LNCaP clone FGC (cell line): Measurements from ENCODE around the gene NRXN3.

Source experiments
- DNase-seq: peaks from one replicate; pipeline ENCODE4 v3.0.0-alpha.2; 2011; ENCODE audit warnings: low read depth
- H3K4me3 ChIP-seq: 2 replicates; pipeline ENCODE4 v1.5.1; 2011; ENCODE audit warnings: mild to moderate bottlenecking, low read depth, low read length, control low read depth
- TF ChIP-seq, protein P1 (sequence below): IDR thresholded peaks from 2 replicates; pipeline ENCODE4 v1.5.1; 2012; ENCODE audit warnings: mild to moderate bottlenecking; ENCODE audit not compliant: control insufficient read depth, insufficient read depth; ENCODE audit errors: extremely low read depth

Gene NRXN3

DNA sequence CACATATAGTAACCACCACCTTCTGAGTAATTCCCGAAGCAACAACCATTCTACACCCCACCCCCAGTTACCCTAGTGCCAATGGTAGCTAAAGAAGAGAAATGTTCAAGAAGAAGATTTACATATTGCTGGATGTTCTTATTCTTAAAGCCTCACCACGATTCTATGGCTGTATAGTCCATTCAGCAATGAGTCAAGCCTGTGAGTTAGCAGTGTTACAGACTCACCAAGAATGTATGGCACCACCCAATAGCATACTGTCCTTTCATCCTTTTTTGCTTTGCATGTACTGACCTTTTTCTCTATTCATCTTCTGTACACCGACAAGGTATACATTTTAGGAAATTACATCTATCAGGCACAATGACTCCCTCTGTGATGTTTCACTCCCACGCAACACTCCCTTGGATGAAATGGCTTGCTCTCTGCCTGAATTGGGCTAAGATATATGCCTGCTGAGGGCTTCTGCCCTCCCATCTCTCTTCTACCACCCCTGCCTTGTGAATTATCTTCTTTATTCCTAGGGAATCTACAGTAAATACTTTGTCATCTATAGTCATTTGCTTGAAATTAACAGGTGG, 1095.3 kb downstream of the NRXN3 start:
- DNase-seq, result no peak
- H3K4me3 ChIP-seq, result no peak overlapping the region
- TF ChIP-seq, protein P1, sequence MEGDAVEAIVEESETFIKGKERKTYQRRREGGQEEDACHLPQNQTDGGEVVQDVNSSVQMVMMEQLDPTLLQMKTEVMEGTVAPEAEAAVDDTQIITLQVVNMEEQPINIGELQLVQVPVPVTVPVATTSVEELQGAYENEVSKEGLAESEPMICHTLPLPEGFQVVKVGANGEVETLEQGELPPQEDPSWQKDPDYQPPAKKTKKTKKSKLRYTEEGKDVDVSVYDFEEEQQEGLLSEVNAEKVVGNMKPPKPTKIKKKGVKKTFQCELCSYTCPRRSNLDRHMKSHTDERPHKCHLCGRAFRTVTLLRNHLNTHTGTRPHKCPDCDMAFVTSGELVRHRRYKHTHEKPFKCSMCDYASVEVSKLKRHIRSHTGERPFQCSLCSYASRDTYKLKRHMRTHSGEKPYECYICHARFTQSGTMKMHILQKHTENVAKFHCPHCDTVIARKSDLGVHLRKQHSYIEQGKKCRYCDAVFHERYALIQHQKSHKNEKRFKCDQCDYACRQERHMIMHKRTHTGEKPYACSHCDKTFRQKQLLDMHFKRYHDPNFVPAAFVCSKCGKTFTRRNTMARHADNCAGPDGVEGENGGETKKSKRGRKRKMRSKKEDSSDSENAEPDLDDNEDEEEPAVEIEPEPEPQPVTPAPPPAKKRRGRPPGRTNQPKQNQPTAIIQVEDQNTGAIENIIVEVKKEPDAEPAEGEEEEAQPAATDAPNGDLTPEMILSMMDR, result no peak

DNA sequence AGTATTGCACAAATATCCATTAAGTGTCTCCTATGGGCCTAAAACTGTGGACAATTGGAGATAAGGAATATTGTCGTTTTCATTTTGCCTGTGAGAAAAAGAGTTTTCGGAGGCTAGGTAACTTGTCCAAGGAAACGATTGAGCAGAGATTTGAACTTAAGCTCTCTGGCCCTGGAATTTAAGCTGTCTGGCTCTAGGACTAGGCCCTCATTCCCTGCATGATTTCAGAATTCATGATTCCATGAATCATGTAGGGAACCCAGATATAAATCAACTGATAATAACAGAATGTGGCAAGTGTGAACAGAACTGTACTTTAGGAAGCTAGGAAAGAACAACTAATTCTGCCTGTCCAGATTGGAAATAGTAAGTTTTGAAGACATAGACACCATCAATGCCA, 1100.2 kb downstream of the NRXN3 start:
- no peak overlapping the region for H3K4me3 ChIP-seq
- no peak for DNase-seq
- TF ChIP-seq, protein P1, result no peak

DNA sequence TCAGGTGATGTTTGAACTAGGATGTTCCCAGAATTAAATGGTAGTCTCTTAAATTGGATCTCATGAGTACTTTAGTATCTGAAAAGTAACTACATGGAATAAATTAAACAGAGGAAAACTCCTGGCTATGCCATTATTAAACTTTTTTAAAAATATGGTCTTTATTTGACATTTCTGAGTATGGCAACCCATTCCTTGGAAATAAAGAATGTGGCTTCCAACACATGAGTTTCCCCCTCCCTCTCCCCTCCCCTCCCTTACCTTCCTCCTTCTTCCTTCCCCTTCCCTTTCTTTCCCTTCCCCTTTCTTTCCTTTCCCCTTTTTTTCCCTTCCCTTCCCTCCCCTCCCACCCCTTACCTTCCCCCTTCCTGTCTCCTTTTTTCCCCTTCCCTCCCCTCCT, 1100.9 kb downstream of the NRXN3 start:
- TF ChIP-seq, protein P1, result no peak
- no peak for DNase-seq
- no peak overlapping the region for H3K4me3 ChIP-seq

DNA sequence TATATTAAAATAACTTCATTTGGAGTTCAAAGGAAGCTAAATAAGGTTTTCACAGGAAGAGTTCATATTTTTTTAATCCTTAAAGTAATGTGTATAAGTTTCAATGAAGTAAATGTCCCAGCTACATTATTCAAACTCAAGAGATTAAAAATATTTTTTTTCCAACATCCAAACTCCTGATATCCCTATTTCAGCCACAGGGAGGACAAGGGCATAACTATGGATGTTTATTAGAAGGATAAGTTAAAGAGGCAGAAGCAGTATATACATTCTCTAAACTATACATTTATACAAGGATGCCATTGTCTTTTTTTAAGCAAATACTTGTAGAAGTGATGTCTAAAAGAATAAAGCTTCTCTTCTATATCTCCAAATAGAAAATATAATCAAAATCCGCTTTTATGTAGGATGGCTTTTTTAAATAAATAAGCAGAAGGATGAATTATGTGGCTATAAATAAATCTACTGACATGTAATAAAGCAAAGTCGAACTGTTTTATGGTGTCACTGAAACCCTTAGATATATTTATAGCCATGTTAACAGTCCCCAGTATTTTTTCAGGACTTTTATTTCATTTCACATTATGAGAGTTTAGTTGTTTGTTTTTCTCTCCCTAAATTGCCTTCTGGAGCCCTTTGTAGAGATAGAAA, 1104.6 kb downstream of the NRXN3 start:
- DNase-seq, result no peak
- H3K4me3 ChIP-seq, result no peak overlapping the region
- TF ChIP-seq, protein P1, result peak; percentile 26; the same call in 1 of the 2 replicates

DNA sequence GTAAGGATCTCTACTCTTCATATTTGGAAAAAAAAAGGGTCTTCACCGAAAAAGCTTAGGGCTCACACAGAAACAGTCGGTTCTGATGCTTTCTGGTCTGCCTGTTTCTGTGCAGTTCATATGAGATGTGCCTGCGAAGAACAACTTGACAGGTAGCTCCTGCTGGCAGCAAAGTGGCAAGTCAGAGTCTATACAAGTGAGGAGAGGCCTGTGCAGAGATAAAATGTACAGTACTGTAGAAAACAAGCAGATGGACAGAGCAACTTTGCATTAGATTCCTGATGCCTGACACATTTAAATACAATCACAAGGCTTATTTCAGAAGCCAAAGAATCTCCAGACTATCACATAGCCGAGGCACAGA, 1105.1 kb downstream of the NRXN3 start:
- no peak overlapping the region for H3K4me3 ChIP-seq
- no peak for DNase-seq
- TF ChIP-seq, protein P1, result no peak

DNA sequence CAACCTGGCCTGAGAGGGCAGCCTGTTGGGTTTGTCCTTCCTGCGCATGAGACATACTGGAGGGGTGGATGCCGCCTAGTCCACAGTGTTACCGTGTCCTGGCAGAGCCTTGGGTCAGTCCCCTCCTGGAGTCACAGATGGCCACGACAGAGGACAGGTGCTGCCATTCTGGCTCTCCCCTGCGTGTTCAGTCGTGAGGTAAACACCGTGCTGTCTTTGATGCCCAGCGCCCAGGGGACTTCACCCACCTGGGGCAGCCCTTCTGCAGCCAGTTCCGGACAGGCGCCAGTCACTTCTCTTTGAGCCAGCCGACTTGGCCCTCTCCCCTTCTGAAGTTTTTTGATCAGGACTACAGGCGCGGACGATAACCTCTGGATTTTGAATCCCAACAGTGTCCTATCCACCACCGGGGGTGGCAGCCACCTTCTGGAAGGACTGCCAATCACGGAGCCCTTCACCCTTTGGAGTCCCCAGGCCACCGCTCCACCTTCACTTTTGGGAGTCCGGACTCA, 1108.2 kb downstream of the NRXN3 start:
- TF ChIP-seq, protein P1, result no peak
- DNase-seq, result no peak
- peak overlapping the region; percentile 51 for H3K4me3 ChIP-seq
